ENCODE results near the gene TENM4. TPM values are rescaled to one million over a fixed set of nuclear protein-coding genes. Genes with fewer than 3 reads are reported as not detected.

Gene TENM4
- total and polyA plus RNA-seq, 2 experiments from 2014 or later, result 19.0 to 105 TPM

DNA sequence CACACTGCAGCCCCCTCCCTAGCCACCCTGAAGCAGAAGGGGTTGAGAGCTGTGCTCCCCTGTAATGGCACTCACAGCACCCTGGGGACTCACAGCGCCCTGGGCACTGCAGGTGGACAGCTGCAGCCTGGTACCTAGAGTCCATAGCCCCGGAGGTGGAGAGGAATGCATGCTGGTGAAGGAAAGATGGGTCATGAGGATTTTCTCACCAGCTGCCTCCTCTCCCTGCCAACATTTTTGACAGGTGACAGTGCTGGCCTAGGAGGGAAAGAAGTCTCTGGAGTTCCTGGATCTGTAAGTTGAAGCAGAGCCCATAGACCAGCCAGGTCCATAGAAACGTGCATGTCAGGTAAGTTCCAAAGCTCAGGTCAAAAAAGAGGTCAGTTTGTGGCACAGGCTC is 330.5 kb downstream of the TENM4 start:
- Histone ChIP-seq H3K36me3 (no peaks in the 10 kb centered on the region), H3K4me1 (ENCODE audit: low read depth) (peaks cover 6% of the 10 kb centered on the region), H3K27ac (no peak overlapping the region), H3K27me3 (no peaks in the 10 kb centered on the region), H3K4me3 (no peak overlapping the region), H3K9me3 (ENCODE audit: low read depth) (no peaks in the 10 kb centered on the region)
- no peak for DNase-seq (ENCODE audit: low read depth in 1 of 2, low spot score in 1 of 2)
- TF ChIP-seq, protein P1, sequence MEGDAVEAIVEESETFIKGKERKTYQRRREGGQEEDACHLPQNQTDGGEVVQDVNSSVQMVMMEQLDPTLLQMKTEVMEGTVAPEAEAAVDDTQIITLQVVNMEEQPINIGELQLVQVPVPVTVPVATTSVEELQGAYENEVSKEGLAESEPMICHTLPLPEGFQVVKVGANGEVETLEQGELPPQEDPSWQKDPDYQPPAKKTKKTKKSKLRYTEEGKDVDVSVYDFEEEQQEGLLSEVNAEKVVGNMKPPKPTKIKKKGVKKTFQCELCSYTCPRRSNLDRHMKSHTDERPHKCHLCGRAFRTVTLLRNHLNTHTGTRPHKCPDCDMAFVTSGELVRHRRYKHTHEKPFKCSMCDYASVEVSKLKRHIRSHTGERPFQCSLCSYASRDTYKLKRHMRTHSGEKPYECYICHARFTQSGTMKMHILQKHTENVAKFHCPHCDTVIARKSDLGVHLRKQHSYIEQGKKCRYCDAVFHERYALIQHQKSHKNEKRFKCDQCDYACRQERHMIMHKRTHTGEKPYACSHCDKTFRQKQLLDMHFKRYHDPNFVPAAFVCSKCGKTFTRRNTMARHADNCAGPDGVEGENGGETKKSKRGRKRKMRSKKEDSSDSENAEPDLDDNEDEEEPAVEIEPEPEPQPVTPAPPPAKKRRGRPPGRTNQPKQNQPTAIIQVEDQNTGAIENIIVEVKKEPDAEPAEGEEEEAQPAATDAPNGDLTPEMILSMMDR (IDR thresholded peaks at IDR 0.05; ENCODE audit: low read depth, low read length), result no peak

DNA sequence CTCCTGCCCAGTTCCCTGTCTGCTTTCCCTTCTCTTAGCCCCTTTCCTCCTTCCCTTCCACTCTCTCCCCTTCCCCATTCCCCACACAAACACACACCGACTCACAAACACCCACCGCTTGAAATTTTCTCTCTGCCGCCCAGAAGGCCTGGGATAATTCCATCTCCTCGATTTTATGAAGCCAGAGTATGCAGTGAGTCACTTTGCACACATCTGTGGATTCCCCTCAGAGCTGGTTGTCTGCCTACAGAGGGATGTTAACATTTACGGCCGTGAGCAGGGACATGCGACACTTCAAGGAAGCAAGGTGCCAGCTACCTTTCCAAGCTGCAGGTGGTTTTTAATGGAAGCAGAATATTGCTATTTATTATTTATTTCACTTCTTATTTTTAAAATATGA is 332.0 kb downstream of the TENM4 start:
- Histone ChIP-seq H3K4me3 (no peak overlapping the region), H3K36me3 (no peaks in the 10 kb centered on the region)

DNA sequence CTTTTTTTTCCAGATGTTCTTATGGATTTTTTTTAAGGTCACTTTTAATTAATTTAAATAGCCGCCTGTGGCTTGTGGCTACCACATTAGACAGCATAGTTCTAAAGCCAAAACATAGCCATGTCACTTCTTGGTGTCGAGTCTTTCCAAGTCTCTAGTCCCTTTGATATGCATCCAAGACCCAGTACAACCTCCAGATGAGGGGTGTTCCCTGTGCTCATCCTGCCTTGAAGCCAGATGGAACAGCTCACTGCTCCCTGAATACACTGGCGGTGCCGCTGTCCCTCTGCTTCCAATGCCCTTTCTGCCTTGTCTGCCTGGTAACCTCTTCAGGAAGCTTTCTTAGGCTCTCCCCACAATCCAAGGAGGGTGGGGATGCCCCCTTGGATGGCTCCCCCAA is 338.0 kb downstream of the TENM4 start:
- DNase-seq (ENCODE audit: low read depth in 1 of 2, low spot score in 1 of 2), result no peak
- Histone ChIP-seq H3K27me3 (no peaks in the 10 kb centered on the region), H3K9me3 (ENCODE audit: low read depth) (no peaks in the 10 kb centered on the region), H3K36me3 (no peaks in the 10 kb centered on the region), H3K27ac (no peak overlapping the region), H3K4me1 (ENCODE audit: low read depth) (peaks cover 28% of the 10 kb centered on the region), H3K4me3 (no peak overlapping the region)
- TF ChIP-seq, protein P1 (IDR thresholded peaks at IDR 0.05; ENCODE audit: low read depth, low read length), result no peak

More for the DNA sequence above, 332.0 kb downstream of the TENM4 start:
- peaks cover 6% of the 10 kb centered on the region for H3K4me1 ChIP-seq (ENCODE audit: low read depth)
- no peak overlapping the region for H3K27ac ChIP-seq
- H3K27me3 ChIP-seq, result no peaks in the 10 kb centered on the region
- no peaks in the 10 kb centered on the region for H3K9me3 ChIP-seq (ENCODE audit: low read depth)
- DNase-seq (ENCODE audit: low read depth in 1 of 2, low spot score in 1 of 2), result no peak
- TF ChIP-seq, protein P1 (IDR thresholded peaks at IDR 0.05; ENCODE audit: low read depth, low read length), result no peak

DNA sequence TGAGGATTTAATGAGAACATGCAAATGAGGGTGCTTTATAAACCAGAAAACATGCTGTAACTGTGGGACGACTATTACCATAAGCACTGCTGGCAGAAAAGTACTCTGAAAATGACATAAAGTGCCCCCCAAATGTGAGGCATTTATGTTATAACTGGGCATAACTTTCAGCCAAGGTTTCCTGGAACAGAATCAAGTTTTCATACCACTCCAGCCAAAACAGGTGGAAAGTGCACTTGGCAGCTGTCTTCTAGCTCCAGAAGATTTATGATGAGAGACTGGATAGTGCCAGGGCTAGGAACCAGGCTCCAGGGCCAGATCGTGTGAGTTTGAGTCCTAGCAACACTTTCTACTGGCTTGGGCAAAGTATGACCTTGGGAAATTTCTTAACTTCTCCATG is 339.2 kb downstream of the TENM4 start:
- no peak overlapping the region for H3K4me3 ChIP-seq
- no peaks in the 10 kb centered on the region for H3K27me3 ChIP-seq
- TF ChIP-seq, protein P1 (IDR thresholded peaks at IDR 0.05; ENCODE audit: low read depth, low read length), result no peak
- H3K9me3 ChIP-seq (ENCODE audit: low read depth), result no peaks in the 10 kb centered on the region
- DNase-seq (ENCODE audit: low read depth in 1 of 2, low spot score in 1 of 2), result no peak
- no peaks in the 10 kb centered on the region for H3K36me3 ChIP-seq
- peaks cover 37% of the 10 kb centered on the region for H3K4me1 ChIP-seq (ENCODE audit: low read depth)
- H3K27ac ChIP-seq, result no peak overlapping the region

DNA sequence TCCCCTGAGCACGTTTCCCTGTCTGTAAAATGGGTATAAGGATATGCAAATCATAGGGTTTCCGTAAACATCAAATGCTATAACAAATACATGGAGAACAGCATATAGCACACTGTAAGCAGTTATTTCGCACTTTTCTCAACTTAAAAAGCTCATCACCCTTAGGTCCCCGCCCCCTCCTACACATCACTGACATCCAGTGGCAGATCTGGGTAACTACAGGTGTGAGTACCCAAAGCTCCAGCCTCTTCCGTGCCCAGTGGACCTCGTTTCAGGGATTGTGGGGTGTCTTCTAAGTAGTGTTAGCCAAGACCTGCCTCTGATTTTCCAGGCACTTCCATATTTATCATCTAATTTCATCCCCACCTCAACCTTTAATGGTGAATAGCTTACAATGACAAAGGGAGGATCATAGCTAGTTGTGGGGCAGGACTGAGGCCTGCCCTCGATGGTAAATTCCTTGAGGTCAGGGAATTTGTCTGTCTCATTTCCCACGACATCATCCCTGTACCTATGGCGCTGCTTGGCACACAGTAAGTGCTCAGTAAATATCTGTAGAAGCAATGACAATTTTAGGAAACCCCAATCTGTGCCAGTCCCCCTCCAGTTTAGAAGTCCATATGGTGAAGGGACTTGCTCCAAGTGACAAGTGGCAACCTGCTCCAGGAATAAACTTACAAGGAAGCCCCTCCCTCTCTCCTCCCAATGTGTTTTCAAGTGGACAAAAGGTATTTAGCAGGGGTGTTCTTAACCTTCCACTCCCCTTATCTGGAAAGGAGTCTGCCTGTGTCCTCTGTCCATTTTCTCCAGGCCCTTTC is 340.5 kb downstream of the TENM4 start:
- Histone ChIP-seq H3K4me1 (ENCODE audit: low read depth) (peaks cover 37% of the 10 kb centered on the region), H3K9me3 (ENCODE audit: low read depth) (no peaks in the 10 kb centered on the region), H3K36me3 (no peaks in the 10 kb centered on the region), H3K27me3 (no peaks in the 10 kb centered on the region), H3K4me3 (no peak overlapping the region), H3K27ac (peak overlapping the region; percentile 26)
- DNase-seq (ENCODE audit: low read depth in 1 of 2, low spot score in 1 of 2), result peak; percentile 46 to 77
- TF ChIP-seq, protein P1 (IDR thresholded peaks at IDR 0.05; ENCODE audit: low read depth, low read length), result peak; percentile 88

Data from cardiac muscle cell (in vitro differentiated cells and primary cell).